Hematopoietic multipotent progenitor cell treated with erythropoietin and hydrocortisone succinate and interleukin-3 and kit ligand, for 8 days (in vitro differentiated cells): ENCODE measurements around the gene KCNC1.

ENCODE experiments used
- DNase-seq: peaks from one replicate; pipeline ENCODE4 v3.0.0-alpha.2; 2015

Gene KCNC1

DNA sequence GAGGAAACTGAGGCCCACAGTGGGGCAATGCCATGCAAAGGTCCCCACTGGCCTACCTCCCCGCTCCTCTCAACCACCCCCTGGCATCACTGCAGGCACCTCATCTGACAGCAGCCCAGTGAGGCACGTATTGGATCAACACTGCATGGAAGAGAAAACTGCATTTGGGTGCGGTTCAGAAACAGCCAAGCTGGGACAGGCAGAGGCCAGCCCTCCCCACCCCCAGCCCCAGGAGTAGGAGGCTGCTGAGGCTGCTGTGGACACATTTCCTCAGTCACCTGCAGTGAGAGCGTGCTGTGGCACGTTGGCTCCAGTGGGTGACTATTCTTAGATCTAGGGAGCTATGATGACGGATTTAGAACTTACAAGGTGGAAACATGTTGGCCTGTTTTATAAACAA is 63.7 kb downstream of the KCNC1 start:
- DNase-seq: no peak

DNA sequence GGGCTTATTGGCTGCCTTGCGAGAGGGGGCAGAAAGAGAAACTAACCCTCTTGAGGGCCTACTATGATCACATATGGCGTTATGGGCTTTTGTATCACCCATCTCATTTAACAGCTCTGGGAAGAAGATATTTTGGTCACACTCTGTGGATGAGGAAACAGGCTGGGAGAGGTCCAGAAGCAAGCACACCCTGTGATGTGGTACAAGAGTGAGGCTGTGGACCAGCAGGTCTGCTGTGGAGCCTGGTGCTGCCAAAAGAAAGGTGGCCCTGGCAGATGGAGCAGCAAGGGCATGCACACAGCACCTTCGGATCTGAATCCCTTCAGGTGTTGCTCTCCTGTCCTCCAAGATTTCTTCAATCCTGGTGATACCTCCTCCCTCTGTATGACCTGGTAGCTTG is 64.1 kb downstream of the KCNC1 start:
- DNase-seq: no peak

DNA sequence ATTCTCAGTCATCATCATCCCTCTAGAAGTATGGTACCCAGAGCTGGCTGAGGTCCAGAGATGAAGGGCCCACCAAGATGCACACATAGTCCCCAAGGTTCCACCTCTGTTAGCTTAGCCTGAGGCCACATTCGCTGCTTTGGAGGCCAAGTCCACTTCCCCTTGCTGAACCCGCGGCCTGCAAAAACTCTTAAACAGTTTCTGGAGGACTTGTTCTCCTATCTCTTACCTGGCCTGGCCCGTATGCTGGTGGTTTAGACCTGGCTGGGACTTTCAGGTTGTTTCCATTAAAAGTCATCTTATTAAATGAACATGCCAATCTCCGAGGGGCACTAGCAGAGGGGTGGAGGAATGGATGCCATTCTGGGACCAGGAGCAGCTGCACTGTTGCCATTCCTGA is 64.6 kb downstream of the KCNC1 start:
- no peak for DNase-seq

DNA sequence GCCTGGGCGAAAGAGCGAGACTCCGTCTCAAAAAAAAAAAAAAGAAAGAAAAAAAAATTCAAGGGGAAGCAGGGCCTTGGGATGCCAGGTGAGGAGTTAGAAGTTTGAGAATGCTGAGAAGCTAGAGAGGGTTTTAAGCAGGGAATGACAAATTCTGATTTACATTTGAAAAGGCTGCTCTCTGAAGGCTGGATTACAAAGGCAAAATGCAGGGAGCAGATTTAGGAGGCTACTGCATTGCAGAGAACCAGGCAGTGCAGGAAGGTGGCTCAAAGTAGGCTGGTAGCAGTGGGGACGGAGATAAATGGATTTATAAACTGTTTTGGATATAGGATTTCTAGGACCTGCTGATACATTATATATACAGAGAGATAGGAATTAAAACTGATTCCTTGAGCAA is 66.6 kb downstream of the KCNC1 start:
- DNase-seq: no peak

DNA sequence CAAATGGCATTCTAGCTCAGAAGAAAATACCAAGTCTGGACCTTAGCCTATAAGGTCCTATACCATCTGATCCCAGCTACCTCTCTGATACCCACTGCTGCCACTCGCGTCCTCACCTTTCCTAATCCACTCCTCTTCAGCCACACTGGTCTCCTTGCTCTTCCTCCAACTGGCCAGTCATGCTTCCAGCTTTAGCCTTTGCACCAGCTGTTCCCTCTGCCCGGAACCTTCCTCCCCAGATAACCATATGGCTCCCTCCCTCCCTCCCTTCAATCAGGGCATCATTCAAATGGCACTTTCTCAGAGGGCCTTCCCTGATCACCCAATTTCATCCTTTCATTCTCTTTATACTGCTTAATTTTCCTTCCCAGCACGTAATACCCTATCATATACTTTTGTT is 67.9 kb downstream of the KCNC1 start:
- no peak for DNase-seq

DNA sequence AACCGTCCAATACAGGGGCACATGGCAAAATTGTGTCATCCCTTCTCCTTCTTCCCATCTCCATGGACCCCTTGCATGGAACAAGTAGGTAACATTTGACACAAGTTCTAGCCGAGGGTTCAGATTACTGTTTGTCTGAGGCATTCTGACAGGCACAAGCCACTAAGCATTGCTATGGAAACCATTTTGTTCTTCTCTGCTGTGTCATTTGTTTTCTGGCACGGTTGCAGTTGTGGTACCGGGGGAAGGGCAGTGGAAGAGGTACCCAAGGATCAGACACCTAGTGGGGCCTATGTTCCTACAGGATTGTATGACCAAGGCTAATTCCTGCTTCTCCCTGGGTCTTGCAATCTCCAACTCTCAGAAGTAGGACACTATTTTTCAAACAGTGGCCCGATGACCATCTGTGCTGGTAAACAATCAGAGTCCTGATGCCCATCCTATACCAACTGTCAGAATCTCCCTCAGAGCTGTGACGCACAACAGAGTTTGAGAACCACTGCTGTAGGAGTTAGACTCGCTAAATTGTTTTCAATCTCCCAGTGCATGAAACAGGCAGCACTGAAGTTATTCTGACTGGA is 69.3 kb downstream of the KCNC1 start:
- no peak for DNase-seq

DNA sequence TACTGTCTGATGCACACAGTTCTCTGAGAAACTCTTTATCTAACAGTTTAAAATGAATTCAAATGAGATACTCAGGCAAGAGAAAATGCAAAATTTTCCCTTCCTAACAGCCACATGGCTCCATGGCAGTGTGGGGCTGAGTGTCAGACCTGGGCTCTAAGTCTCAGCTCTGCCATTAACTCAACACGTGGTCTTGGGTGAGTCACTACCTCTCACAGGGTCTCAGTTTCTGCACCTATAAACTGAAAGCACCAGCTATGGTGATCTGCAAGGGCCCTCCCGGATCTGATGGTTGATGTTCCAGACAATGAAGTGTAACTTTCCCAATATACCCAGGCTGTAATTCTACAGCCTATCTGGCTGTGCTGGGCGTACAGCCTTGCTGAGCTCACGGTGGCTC is 70.5 kb downstream of the KCNC1 start:
- no peak for DNase-seq

DNA sequence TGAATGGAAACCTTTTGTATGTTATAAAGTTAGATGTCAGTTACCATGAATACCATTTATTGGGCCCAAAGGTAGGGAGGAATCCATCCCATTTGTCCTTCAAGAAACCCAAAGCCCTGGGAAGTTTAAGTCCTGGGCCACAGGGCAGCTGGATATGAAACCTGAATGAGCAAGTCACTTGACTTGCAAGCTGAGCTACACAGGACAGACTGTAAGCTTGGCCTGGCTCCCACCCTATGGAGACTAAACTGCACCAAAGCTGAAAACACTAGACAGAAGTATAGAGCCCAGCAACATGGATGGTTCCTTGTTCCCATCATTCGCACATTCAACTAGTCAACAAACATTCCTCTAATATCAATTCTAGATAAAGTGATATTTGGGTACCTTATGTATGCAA is 71.3 kb downstream of the KCNC1 start:
- no peak for DNase-seq

DNA sequence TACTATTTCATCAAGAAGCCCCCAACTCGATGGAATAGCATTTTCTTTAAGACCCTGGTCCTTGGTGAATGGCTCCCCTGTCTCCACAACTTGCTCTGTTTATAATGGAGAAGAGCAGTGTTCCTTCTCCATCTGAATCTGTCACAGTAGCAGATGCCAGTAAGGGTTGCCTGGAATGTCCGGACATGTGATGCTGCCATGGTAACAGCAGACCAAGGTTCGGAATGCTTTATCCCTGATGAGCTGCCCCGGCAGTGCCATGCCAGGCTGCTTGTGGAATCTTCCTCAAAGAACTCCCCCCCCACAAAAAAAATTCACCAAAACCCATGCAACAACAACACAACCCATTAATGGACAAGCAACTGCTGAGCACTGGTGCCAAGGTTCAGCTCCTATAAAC is 72.5 kb downstream of the KCNC1 start:
- DNase-seq: no peak

DNA sequence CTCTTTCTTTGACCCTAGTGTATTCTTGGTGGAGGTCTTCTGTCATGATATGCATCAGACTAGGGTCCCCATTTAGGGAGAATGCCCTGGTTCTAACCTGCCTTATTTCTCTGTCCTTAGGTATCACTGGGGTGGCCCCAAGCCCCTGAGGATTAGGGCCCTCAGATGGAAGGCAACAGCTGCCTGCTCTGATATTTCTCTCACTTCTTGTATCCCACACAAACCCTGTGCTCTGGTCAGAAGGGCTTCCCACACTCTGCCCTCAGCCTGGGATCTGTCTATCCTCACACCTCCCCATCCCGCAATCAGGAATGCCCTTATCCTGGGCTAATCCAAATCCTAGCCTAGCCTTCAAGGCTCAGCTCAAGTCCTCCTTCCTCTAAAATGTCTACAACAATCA is 75.5 kb downstream of the KCNC1 start:
- DNase-seq: no peak

DNA sequence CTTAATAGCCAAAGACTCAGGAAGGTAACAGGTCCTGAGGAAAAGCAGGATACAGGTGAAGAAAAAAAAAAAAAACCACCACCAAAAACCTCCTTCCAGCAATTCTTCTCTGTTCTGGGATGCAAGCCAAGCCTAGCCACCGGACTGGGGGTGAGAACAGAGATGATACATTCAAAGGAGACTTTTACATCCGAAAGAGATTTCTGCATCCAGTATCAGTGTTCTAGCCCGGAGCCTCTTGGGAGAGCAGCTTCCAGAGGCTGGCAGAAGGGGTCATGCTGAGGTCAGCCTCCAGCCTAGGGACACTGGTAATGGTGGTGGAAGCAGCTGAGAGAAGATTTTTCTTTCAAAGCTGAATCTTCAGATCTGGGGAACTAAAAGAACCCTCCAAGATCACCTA is 76.2 kb downstream of the KCNC1 start:
- DNase-seq: no peak

DNA sequence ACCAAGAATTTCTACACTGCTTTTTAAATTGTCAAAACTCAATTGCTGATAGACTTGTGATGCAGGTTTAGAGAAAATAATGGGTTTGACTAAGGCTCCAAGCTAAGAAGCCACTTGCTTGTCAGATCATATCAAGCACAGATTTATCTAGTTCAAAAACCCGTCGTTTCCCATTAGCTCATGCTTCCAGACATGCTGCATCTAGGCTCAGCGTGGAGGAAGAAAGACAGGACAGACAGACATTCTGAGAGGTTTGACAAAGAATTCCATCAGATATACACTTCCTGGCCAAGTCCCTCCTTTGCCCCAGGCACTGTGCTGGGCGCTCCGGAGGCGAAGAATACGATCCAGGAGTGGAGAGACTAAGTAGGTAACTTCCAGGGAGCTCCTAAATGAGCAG is 76.8 kb downstream of the KCNC1 start:
- no peak for DNase-seq

DNA sequence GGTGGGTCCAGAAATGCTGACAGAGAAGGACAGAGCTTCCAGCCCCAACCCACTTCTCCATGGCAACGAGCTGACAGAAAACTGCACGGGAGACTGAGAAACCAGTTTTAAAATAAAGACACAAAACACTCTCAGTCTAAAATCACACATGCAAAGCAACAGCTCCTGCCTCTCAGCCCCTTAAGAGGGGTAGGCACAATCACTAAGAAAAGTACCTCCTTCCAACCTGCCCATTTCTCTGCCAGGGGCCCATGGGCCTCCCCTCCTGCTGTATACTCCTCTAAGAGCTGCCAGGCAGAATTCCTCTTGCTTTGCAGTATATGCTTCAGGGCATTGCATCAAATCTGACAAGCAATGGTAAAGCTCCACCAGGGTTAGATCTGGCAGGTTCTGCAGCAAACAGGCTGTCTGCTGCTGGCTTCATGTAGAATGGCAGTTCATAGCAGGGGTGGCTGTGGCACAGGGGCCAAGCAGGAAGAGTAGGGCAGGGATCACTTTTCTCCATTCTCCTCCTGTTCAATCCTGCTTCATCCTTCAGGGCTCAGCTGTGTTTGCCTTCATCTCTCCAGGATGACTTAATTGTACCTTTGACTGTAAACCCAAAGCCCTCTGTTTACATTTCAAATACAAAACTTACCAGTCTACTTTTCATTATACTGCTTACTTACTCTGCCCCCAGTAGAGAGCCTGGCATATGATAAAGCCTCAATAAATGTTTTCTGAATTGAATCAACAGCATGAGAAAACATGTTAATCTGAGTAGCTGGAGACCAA is 77.7 kb downstream of the KCNC1 start:
- DNase-seq: no peak

DNA sequence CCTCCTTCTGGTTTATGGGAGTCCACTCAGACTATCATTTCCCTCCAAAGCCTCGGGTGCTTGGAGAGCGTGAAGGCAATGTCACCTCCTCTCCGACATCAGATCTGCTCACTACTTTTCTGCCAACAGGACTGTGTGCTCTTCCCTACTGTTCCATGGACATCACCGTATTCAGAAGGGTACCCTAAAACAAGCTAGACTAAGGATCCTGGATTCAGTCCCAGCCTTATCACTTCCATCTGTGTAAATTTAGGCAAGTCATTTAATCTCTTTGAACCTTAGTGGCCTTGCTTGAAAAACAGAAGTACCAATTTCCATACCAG is 78.2 kb downstream of the KCNC1 start:
- no peak for DNase-seq

DNA sequence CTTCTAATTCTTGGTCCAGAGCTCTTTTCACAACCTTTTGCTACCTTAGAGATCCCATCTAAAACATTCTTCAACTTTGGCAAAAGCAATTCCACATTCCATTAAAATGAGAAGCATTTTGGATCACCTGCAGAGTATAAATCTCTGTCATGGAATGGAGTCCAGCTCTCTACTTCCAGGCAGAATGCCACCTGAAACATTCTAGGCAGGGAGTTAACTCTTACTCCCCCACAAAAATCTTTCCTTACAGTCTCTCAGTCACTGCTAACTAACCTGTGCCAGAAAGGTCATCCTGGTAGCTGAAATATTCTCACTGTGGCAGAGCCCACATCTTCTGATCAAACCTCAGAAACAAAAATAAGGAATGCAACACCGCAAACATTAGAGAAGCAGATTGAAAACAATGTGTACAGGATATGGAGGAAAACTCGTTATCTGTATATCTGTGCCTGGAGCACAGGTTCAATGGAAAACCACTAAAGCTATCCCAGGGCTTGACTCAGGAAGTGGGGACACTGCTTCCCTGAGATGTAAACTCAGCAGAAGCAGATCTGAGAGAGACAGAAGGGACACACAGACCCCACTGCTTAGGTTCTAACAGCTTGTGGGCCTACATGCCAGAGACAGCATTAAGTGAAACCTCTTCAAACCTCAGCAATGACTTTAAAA is 78.9 kb downstream of the KCNC1 start:
- DNase-seq: no peak

DNA sequence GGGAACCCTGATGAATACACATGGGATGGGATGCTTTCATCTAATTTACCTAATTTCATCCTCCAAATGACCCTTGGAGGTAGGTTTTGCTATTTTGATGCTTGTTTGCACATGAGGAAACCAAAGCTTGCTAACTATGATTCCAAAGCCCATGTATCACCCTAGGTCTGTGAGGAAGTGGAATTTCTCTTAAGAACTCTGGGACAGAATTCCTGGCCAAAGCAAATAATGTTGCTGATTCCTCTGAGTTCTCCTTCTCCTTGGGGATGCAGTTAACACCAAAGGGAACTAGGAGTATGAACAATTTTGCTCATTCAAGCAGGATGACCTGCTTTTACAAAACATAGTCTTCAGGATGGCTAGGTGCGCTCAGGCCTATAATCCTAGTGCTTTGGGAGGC is 80.0 kb downstream of the KCNC1 start:
- DNase-seq: no peak

DNA sequence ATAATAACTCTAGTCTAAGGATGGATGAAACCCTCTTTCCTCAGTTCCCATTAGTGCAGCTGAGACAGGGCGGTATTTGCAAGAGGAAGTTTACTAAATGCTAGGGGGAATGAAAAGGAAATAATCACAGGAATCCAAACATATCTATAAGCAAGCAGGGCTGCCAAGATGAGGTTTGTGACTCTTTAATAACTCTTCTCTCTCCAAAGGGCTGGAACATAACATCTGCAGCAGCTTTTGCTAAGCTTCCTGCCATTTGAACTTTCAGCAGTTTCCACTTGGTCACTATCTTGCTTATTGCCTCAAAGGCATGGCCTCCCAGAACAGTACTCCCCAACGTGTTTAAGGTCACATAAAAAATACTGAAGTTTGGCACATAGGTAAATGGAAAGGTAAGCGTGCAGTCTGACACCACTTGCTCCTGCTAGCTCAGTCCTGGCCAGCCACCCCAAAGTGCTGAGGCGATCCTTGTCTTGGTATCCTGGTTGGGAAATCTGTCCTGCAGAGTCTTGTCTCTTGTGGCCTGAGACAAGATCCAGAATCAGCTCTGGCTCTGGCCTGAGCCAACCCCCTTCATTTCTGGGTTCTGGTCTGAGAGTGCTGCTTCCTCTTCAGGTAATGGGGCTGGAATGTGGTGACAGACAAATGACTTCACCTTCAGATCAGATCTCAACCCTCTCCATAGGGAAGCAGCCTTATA is 81.8 kb downstream of the KCNC1 start:
- no peak for DNase-seq

DNA sequence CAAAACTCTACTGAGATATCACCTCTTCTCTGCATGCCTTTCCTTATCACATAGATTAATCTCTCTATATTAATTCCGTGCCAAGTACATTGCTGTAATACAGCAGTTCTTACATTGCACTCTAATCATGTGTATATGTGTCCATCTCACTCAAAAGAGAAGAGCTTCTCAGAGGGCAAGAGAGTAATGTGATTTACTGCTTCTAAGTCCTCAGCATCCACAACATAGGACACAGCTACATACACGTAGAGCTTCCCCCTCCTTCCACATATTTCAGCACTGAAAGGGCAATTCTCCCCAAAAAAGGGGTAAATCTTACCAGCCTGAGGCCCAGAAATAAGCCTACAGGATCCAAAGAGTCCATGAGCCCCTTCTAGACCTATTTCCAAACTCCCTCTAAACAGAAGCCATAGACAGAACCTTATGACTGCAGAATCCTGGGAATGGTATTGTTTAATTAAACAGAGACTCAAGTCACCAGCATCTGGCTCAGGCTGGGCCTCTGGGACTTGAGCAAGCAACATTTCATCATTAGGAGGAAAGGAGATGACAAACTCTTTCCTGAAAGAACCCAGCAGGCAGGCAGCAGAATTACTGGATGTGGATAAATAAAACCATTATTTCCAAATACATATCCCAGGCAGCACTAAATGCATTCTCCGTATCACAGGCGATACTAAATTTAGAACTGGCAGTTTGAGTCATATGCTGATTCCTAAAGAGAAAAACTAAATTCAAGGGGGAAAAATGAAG is 87.2 kb downstream of the KCNC1 start:
- no peak for DNase-seq

DNA sequence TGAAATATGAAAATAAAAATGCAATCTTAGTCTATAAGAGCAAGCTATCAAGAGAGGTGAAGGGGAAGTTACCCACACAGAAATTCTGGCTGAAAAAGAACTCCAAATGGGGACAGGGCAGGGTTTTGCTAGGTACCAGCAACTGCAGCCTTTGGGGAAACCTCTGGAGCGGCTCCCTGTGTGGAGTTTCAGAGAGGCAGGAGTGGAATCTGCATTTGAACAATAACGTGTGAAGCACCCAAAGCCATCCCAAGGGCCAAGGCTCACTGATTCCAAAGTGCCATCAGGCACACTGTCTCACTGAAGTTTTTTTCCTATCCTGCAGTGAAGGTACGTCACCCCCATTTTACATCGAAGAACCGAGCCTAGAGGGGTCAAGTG is 87.8 kb downstream of the KCNC1 start:
- no peak for DNase-seq

DNA sequence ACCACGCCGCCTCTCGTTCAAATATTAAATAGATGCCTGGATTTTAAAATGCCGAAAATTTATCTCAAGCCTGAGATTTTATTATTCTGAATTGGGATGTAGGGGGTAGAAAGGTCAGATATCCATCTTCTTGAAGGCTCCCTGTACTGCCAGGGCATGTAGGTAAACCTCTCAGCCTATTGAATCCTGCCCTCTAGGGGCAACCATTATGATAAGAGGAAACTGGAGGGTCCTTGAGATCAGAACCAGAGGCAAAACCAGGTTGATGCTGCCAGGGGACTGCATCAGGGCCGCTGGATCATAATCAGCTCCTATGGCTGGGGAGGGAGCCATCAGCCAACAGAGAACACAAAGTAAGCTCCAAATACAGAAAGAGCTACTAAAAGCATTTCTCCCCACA is 92.4 kb downstream of the KCNC1 start:
- DNase-seq: no peak

DNA sequence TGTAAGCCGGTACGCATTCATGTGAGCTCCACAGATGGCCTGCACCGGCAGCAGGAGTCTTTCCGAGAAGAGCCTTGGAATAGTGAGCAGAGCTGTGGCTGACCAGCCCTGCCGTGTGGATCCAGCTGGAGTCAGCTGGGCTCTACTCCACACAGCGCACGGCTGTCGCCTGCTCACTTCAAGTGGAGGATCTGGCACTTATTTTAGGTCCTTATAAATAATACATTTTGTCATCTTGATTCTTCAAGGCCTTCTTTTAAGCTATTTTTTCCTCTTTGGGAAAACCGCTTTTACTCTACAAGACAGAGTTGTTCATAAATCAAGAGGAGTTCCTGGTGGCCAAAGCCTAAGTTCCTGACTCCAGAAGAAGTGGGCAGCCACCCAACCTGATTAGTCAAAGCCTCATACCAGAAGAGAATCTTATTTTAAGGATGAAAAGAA is 93.8 kb downstream of the KCNC1 start:
- DNase-seq: no peak

DNA sequence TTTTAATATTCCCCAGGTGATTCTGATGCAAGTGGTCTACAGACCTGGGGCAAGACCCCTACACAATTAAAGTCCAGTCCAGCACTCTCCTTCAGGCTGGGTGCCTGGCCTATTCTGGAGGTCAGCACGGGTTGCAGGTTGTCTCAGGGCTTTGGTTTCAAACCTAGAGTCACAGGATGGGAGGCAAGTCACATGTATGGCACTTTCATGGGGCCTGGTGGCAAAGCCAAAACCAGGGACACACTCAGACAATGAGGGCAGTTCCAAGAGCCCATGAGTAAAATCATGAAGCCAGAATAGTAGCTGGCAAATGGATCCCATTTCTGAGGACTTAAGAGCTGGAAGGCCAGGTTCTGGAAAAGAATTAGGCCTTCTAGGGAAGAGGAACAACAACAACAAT is 96.6 kb downstream of the KCNC1 start:
- no peak for DNase-seq

DNA sequence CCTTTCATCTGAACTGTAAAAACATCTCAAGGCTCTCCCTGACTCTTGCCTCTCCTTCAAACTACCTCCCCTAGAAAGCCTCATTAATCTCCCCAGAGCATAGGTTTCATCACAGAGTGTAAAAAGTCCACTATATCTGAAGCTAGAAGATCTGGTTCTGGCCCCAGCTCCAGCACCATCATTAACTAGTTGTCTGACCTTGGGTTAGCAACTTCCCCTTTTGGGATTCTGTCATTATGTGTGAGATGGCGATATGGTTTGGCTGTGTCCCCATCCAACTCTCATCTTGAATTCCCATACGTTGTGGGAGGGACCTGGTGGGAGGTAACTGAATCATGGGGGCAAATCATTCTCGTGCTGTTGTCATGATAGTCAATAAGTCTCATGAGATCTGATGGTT is 97.3 kb downstream of the KCNC1 start:
- DNase-seq: no peak
